Measurements from ENCODE around the gene LMO1. TPM values are rescaled to one million over a fixed set of nuclear protein-coding genes. Genes with fewer than 3 reads are reported as not detected.

The LMO1 gene
- total and polyA plus RNA-seq, 2 of the 13 experiments (the other 11 are each of a cell fraction or from before 2014, with no cell fraction given): not detected

- FAIRE-seq (no peak), DNase-seq (ENCODE audit: low spot score) (no peak), ATAC-seq (no peak)
- H3K4me1 ChIP-seq (ENCODE audit: insufficient read depth, low read length): no peaks in the 10 kb centered on the region
- TF ChIP-seq ZNF263 (CRISPR knock-in tag; IDR thresholded peaks at IDR 0.05): peak; percentile 66; the same call in 1 of the 2 replicates
- no peak for TF ChIP-seq ZNF18 (CRISPR knock-in tag; IDR thresholded peaks at IDR 0.05; ENCODE audit: insufficient replicate concordance)
- no peaks in the 10 kb centered on the region for H4K20me1 ChIP-seq (ENCODE audit: insufficient read depth, low read length)
- WGBS (ENCODE audit: low lambda C conversion rate): 26% methylated on average over 19 of the region's 20 CpGs
- intact Hi-C loops (cut with micrococcal nuclease; ENCODE audit: unreplicated experiment): no loop called here
- in situ Hi-C loops (cut with HindIII; ENCODE audit: extremely low pct_ligation_motif_present, low pct_unique_long_range_greater_than_20kb): no loop called here
- H3K79me2 ChIP-seq (ENCODE audit: insufficient read depth, low read length): no peaks in the 10 kb centered on the region
- no peak overlapping the region for H3K4me2 ChIP-seq (ENCODE audit: low read depth, low read length)
- H2AFZ ChIP-seq (ENCODE audit: low read length): no peak overlapping the region
- H3K9ac ChIP-seq (ENCODE audit: insufficient read depth, low read depth, low read length): no peak overlapping the region
- no TSS peak for BruUV-seq (replicated peaks)
- H3K27ac ChIP-seq (ENCODE audit: extremely low read length, insufficient read depth, low read length): no peak overlapping the region
- ChIA-PET POLR2A (no interaction called here), CTCF (ENCODE audit: low intra/inter-chr PET ratio, low total read pairs) (no interaction called here)
- no peaks in the 10 kb centered on the region for H3K36me3 ChIP-seq (replicated peaks in 1 of 2; ENCODE audit: control insufficient read depth in 1 of 2, insufficient read depth in 2 of 2, low read length in 2 of 2)
- H3K9me3 ChIP-seq (ENCODE audit: low read length): no peaks in the 10 kb centered on the region
- peaks cover 3 to 47% of the 10 kb centered on the region in 2 experiments; a peak in 3 of 5 replicates for H3K27me3 ChIP-seq (ENCODE audit: control insufficient read depth in 1 of 2, insufficient read depth in 2 of 2, low read length in 2 of 2)
- no peak overlapping the region for H3K4me3 ChIP-seq (replicated peaks in 1 of 3; ENCODE audit: insufficient read depth in 1 of 3, low read depth in 2 of 3, low read length in 3 of 3)
Observed at GRCh38 chr11:8207080-8208000, 56.3 kb downstream of the LMO1 start.

DNA sequence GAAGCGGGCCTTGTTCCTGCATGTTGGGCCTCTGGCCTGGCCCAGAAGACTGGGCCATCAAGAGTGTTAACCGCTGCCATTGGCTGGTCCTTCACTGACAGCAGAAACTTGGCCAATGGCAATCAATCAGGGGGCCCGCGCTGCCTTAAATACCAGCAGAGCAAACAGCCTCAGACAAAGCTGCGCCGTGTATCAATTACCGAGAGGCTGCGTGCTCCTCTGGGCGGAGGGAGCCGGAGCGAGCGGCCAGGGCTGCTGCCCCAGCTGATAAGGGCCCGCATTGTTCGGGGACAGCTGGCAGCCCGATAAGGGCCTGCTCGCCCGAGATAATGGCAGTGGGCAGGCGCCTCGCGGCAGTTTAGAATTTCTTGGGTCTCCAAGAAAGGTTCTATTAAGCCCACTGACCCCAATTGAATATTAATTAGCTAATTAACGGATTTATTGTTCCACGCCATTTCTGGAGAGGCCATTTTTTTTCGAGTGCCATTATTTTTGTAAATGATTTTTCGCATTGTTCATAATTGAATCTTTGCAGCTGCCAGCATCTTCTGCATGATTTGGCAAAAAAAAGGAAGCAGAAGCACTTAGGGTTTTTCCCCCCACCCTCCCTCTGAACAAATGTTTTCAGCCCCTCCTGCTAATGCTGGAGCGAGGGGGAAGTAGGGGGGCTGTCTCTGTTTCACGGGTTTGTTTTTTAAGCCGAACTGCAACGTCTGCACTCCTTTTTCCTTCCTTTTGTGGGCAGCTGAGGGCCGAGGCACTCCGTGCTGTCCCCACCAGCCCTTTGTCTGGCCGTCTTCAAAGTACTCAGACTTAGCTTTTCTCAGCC lies 57.2 kb downstream of the LMO1 start:
- ATAC-seq (no peak), FAIRE-seq (no peak), DNase-seq (ENCODE audit: low spot score) (no peak)
- WGBS (ENCODE audit: low lambda C conversion rate): 40% methylated on average over 23 of the region's 31 CpGs
- Histone ChIP-seq H3K9me3 (ENCODE audit: low read length) (no peaks in the 10 kb centered on the region), H4K20me1 (ENCODE audit: insufficient read depth, low read length) (no peaks in the 10 kb centered on the region), H3K36me3 (replicated peaks in 1 of 2; ENCODE audit: control insufficient read depth in 1 of 2, insufficient read depth in 2 of 2, low read length in 2 of 2) (no peaks in the 10 kb centered on the region), H3K27me3 (ENCODE audit: control insufficient read depth in 1 of 2, insufficient read depth in 2 of 2, low read length in 2 of 2) (peaks cover 3 to 46% of the 10 kb centered on the region in 2 experiments; a peak in 3 of 5 replicates), H3K79me2 (ENCODE audit: insufficient read depth, low read length) (no peaks in the 10 kb centered on the region), H3K4me1 (ENCODE audit: insufficient read depth, low read length) (no peaks in the 10 kb centered on the region), H3K27ac (ENCODE audit: extremely low read length, insufficient read depth, low read length) (no peak overlapping the region), H3K4me2 (ENCODE audit: low read depth, low read length) (no peak overlapping the region), H2AFZ (ENCODE audit: low read length) (no peak overlapping the region), H3K4me3 (replicated peaks in 1 of 3; ENCODE audit: insufficient read depth in 1 of 3, low read depth in 2 of 3, low read length in 3 of 3) (no peak overlapping the region), H3K9ac (ENCODE audit: insufficient read depth, low read depth, low read length) (no peak overlapping the region)
- intact Hi-C loops (cut with micrococcal nuclease; ENCODE audit: unreplicated experiment): no loop called here
- no TSS peak for BruUV-seq (replicated peaks)
- in situ Hi-C loops (cut with HindIII; ENCODE audit: extremely low pct_ligation_motif_present, low pct_unique_long_range_greater_than_20kb): no loop called here
- ChIA-PET POLR2A (no interaction called here), CTCF (ENCODE audit: low intra/inter-chr PET ratio, low total read pairs) (no interaction called here)
- TF ChIP-seq TFDP1 (CRISPR knock-in tag; IDR thresholded peaks at IDR 0.05; ENCODE audit: borderline replicate concordance) (no peak), HCFC1 (IDR thresholded peaks at IDR 0.05; ENCODE audit: low read depth, low read length) (no peak), ARNT2 (CRISPR knock-in tag; IDR thresholded peaks at IDR 0.05; ENCODE audit: low read depth) (no peak), MXD3 (CRISPR knock-in tag; IDR thresholded peaks at IDR 0.05) (no peak), ZNF232 (CRISPR knock-in tag; IDR thresholded peaks at IDR 0.05; ENCODE audit: borderline replicate concordance) (no peak), NRL (CRISPR knock-in tag; IDR thresholded peaks at IDR 0.05; ENCODE audit: borderline replicate concordance) (no peak), RORA (CRISPR knock-in tag; IDR thresholded peaks at IDR 0.05) (no peak)
- TF ChIP-seq, protein P1, sequence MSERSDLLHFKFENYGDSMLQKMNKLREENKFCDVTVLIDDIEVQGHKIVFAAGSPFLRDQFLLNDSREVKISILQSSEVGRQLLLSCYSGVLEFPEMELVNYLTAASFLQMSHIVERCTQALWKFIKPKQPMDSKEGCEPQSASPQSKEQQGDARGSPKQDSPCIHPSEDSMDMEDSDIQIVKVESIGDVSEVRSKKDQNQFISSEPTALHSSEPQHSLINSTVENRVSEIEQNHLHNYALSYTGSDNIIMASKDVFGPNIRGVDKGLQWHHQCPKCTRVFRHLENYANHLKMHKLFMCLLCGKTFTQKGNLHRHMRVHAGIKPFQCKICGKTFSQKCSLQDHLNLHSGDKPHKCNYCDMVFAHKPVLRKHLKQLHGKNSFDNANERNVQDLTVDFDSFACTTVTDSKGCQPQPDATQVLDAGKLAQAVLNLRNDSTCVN (CRISPR knock-in tag; IDR thresholded peaks at IDR 0.05; ENCODE audit: borderline replicate concordance): no peak

Data from HepG2 (cell line).